WTC11 (cell line): ENCODE data around the gene GSK3B. TPM values are rescaled to one million over a fixed set of nuclear protein-coding genes. Genes with fewer than 3 reads are reported as not detected.

Source experiments
- ATAC-seq: fragments of 200-7000 bp; cut with Tn5 transposase; 2 replicates; pipeline ENCODE4 v1.10.0; 2021; ENCODE audit warnings: mild to moderate bottlenecking, moderate library complexity
- CTCF ChIA-PET: fragments of 300-600 bp; sonication (Branson Sonifier 250); formaldehyde crosslinking; loops from one replicate; lab custom pipeline; 2021; ENCODE audit warnings: antibody characterized with exemption; lab: Charles Lee
- POLR2A ChIA-PET: fragments of 350-600 bp; sonication (Branson Sonifier 250); formaldehyde crosslinking; loops from one replicate; lab custom pipeline; 2021; ENCODE audit warnings: antibody characterized with exemption; lab: Charles Lee
- DNase-seq: peaks from one replicate; pipeline ENCODE4 v3.0.0; 2021; ENCODE audit warnings: low spot score
- H3K27ac Mint-ChIP-seq: 2 replicates; pipeline ENCODE4 v1.8.0; 2021; ENCODE audit warnings: mixed read lengths
- H3K27me3 Mint-ChIP-seq: 2 replicates; pipeline ENCODE4 v1.8.0; 2021; ENCODE audit warnings: low read depth, mild to moderate bottlenecking, moderate library complexity, mixed read lengths
- H3K36me3 Mint-ChIP-seq: 2 replicates; pipeline ENCODE4 v1.8.0; 2021; ENCODE audit warnings: mixed read lengths
- H3K4me1 Mint-ChIP-seq: 2 replicates; pipeline ENCODE4 v1.8.0; 2022; ENCODE audit warnings: mixed read lengths
- H3K4me3 Mint-ChIP-seq: 2 replicates; pipeline ENCODE4 v1.8.0; 2021; ENCODE audit warnings: mild to moderate bottlenecking, moderate library complexity, mixed read lengths
- H3K9me3 Mint-ChIP-seq: 2 replicates; pipeline ENCODE4 v1.8.0; 2021; ENCODE audit warnings: mixed read lengths
- ATF1 ChIP-seq: sonication (generic); formaldehyde crosslinking; IDR thresholded peaks from 2 replicates; pipeline ENCODE4 v1.8.1; 2023; ENCODE audit warnings: mild to moderate bottlenecking, moderate library complexity, missing genetic modification reagents
- CREM ChIP-seq: sonication (generic); formaldehyde crosslinking; IDR thresholded peaks from 2 replicates; pipeline ENCODE4 v1.8.1; 2022; ENCODE audit warnings: mild to moderate bottlenecking, missing genetic modification reagents, moderate library complexity
- EMX1 ChIP-seq: fragments of 250-450 bp; sonication (Bioruptor Pico); IDR thresholded peaks from 2 replicates; pipeline ENCODE4 v1.8.0; 2021; ENCODE audit warnings: mild to moderate bottlenecking
- ESRRA ChIP-seq: sonication (generic); formaldehyde crosslinking; IDR thresholded peaks from 2 replicates; pipeline ENCODE4 v1.8.1; 2022; ENCODE audit warnings: mild to moderate bottlenecking, missing genetic modification reagents, borderline replicate concordance
- GRHL2 ChIP-seq: fragments of 250-450 bp; sonication (Bioruptor Pico); IDR thresholded peaks from 2 replicates; pipeline ENCODE4 v1.8.0; 2022; ENCODE audit warnings: mild to moderate bottlenecking, moderate library complexity; ENCODE audit not compliant: insufficient replicate concordance, severe bottlenecking
- HMGA2 ChIP-seq: fragments of 250-450 bp; sonication (Bioruptor Pico); IDR thresholded peaks from 2 replicates; pipeline ENCODE4 v1.4.0; 2021; ENCODE audit warnings: mild to moderate bottlenecking, moderate library complexity
- JAZF1 ChIP-seq: fragments of 250-450 bp; sonication (Bioruptor Pico); IDR thresholded peaks from 2 replicates; pipeline ENCODE4 v1.9.0; 2021; ENCODE audit warnings: moderate library complexity, mild to moderate bottlenecking, inconsistent platforms
- NR3C1 ChIP-seq: sonication (generic); formaldehyde crosslinking; conservative IDR thresholded peaks from 2 replicates; pipeline ENCODE4 v1.8.1; 2023; ENCODE audit warnings: low read depth, mild to moderate bottlenecking, missing genetic modification reagents
- OVOL2 ChIP-seq: fragments of 250-450 bp; sonication (Bioruptor Pico); IDR thresholded peaks from 2 replicates; pipeline ENCODE4 v1.9.0; 2021; ENCODE audit warnings: mild to moderate bottlenecking, borderline replicate concordance
- RELA ChIP-seq: sonication (generic); formaldehyde crosslinking; IDR thresholded peaks from 2 replicates; pipeline ENCODE4 v1.8.1; 2022; ENCODE audit warnings: missing genetic modification reagents, mild to moderate bottlenecking, borderline replicate concordance
- SMAD3 ChIP-seq: sonication (generic); formaldehyde crosslinking; IDR thresholded peaks from 2 replicates; pipeline ENCODE4 v1.8.0; 2022; ENCODE audit warnings: missing genetic modification reagents, mild to moderate bottlenecking, borderline replicate concordance
- SOX15 ChIP-seq: fragments of 250-450 bp; sonication (Bioruptor Pico); IDR thresholded peaks from 2 replicates; pipeline ENCODE4 v1.9.0; 2021; ENCODE audit warnings: mild to moderate bottlenecking
- TCF7 ChIP-seq: sonication (generic); formaldehyde crosslinking; IDR thresholded peaks from 2 replicates; pipeline ENCODE4 v1.8.0; 2022; ENCODE audit warnings: mild to moderate bottlenecking, low read depth, missing genetic modification reagents, moderate library complexity
- TEAD1 ChIP-seq: sonication (generic); formaldehyde crosslinking; IDR thresholded peaks from 2 replicates; pipeline ENCODE4 v1.8.0; 2022; ENCODE audit warnings: mild to moderate bottlenecking, missing genetic modification reagents
- ZNF138 ChIP-seq: sonication (generic); formaldehyde crosslinking; conservative IDR thresholded peaks from 2 replicates; pipeline ENCODE4 v1.8.1; 2022; ENCODE audit warnings: mild to moderate bottlenecking, moderate library complexity, missing genetic modification reagents
- ZNF396 ChIP-seq: fragments of 250-450 bp; sonication (Bioruptor Pico); IDR thresholded peaks from 2 replicates; pipeline ENCODE4 v1.8.0; 2021; ENCODE audit warnings: mild to moderate bottlenecking, moderate library complexity, borderline replicate concordance
- ZNF423 ChIP-seq: fragments of 250-450 bp; sonication (Bioruptor Pico); IDR thresholded peaks from 2 replicates; pipeline ENCODE4 v2.1.2; 2022; ENCODE audit warnings: mild to moderate bottlenecking, moderate library complexity
- ZNF671 ChIP-seq: fragments of 250-450 bp; sonication (Bioruptor Pico); IDR thresholded peaks from 2 replicates; pipeline ENCODE4 v1.8.0; 2021; ENCODE audit warnings: mild to moderate bottlenecking
- total RNA-seq: library from RNA; stranded (reverse); gene quantifications from 3 replicates; pipeline ENCODE4 v1.2.3, GENCODE V29; 2021
- TF ChIP-seq, protein P1 (sequence below): sonication (generic); formaldehyde crosslinking; IDR thresholded peaks from 2 replicates; pipeline ENCODE4 v1.8.1; 2023; ENCODE audit warnings: mild to moderate bottlenecking, moderate library complexity, missing genetic modification reagents
- TF ChIP-seq, protein P2 (sequence below): fragments of 250-450 bp; sonication (Bioruptor Pico); IDR thresholded peaks from 2 replicates; pipeline ENCODE4 v2.1.2; 2022; ENCODE audit warnings: mild to moderate bottlenecking, moderate library complexity
- TF ChIP-seq, protein P3 (sequence below): sonication (generic); formaldehyde crosslinking; IDR thresholded peaks from 2 replicates; pipeline ENCODE4 v1.8.1; 2023; ENCODE audit warnings: mild to moderate bottlenecking, missing genetic modification reagents

Gene GSK3B
- total RNA-seq, 1 experiment from 2014 or later, result 48.9 TPM

DNA sequence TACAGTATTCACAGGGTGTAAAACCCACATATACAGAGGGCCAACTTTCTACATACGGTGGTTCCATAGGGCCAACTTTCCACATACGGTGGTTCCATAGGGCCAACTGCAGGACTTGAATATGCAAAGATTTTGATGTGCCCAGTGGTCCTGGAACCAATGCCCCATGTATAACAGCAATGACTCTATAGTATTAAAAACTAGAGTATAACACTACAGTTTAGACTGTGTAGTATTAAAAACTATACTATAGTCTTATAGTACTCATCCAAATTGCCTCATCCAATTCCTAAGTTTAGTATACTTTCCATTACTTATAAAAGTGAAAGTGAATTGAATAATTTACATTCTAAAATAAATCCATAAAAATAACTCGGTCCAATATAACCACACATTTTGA lies 75.9 kb downstream of the GSK3B start:
- H3K36me3 Mint-ChIP-seq, result no peaks in the 10 kb centered on the region
- H3K9me3 Mint-ChIP-seq, result no peaks in the 10 kb centered on the region
- CTCF ChIA-PET, result no interaction called here
- no peak overlapping the region for H3K27ac Mint-ChIP-seq
- H3K4me1 Mint-ChIP-seq, result peaks cover 40% of the 10 kb centered on the region
- no peaks in the 10 kb centered on the region for H3K27me3 Mint-ChIP-seq
- H3K4me3 Mint-ChIP-seq, result no peak overlapping the region
- POLR2A ChIA-PET, result no interaction called here
- TF ChIP-seq ZNF396 (CRISPR knock-in tag) (no peak), OVOL2 (CRISPR knock-in tag) (no peak), EMX1 (CRISPR knock-in tag) (no peak), CREM (CRISPR knock-in tag) (no peak), ATF1 (CRISPR knock-in tag) (no peak)
- TF ChIP-seq, protein P1, sequence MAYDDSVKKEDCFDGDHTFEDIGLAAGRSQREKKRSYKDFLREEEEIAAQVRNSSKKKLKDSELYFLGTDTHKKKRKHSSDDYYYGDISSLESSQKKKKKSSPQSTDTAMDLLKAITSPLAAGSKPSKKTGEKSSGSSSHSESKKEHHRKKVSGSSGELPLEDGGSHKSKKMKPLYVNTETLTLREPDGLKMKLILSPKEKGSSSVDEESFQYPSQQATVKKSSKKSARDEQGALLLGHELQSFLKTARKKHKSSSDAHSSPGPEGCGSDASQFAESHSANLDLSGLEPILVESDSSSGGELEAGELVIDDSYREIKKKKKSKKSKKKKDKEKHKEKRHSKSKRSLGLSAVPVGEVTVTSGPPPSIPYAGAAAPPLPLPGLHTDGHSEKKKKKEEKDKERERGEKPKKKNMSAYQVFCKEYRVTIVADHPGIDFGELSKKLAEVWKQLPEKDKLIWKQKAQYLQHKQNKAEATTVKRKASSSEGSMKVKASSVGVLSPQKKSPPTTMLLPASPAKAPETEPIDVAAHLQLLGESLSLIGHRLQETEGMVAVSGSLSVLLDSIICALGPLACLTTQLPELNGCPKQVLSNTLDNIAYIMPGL, result no peak
- no peak for ATAC-seq
- DNase-seq, result no peak

DNA sequence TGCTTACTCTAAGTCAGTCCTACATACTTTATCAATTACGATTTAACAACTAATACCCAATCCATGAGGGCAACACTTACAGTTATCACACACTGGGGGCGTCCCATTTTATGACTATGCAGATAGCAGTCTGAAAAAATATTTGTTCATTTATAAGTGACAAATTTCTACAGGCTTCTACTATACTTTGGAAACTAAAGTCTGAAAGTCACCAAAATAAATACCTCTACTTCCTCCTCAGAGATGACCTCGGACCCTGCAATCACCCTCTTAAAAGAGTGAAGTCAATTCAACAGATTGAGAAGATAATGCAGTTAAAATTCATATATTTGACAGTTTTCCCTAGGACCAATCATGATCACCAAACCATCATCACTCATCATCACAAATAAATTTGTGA lies 76.6 kb downstream of the GSK3B start:
- CTCF ChIA-PET, result no interaction called here
- POLR2A ChIA-PET, result no interaction called here
- H3K9me3 Mint-ChIP-seq, result no peaks in the 10 kb centered on the region
- DNase-seq, result no peak
- H3K4me3 Mint-ChIP-seq, result no peak overlapping the region
- no peaks in the 10 kb centered on the region for H3K36me3 Mint-ChIP-seq
- H3K27ac Mint-ChIP-seq, result peak overlapping the region; percentile 62; the same call in 1 of the 2 replicates
- no peak for ATAC-seq
- peaks cover 34% of the 10 kb centered on the region for H3K4me1 Mint-ChIP-seq
- H3K27me3 Mint-ChIP-seq, result no peaks in the 10 kb centered on the region
- no peak for TF ChIP-seq GRHL2 (CRISPR knock-in tag)
- no peak for TF ChIP-seq OVOL2 (CRISPR knock-in tag)
- TF ChIP-seq TCF7 (CRISPR knock-in tag), result no peak
- TF ChIP-seq ESRRA (CRISPR knock-in tag), result no peak
- no peak for TF ChIP-seq SMAD3
- no peak for TF ChIP-seq RELA (CRISPR knock-in tag)
- no peak for TF ChIP-seq JAZF1 (CRISPR knock-in tag)
- TF ChIP-seq, protein P2, sequence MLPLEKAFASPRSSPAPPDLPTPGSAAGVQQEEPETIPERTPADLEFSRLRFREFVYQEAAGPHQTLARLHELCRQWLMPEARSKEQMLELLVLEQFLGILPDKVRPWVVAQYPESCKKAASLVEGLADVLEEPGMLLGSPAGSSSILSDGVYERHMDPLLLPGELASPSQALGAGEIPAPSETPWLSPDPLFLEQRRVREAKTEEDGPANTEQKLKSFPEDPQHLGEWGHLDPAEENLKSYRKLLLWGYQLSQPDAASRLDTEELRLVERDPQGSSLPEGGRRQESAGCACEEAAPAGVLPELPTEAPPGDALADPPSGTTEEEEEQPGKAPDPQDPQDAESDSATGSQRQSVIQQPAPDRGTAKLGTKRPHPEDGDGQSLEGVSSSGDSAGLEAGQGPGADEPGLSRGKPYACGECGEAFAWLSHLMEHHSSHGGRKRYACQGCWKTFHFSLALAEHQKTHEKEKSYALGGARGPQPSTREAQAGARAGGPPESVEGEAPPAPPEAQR (CRISPR knock-in tag), result no peak
- TF ChIP-seq ZNF138 (CRISPR knock-in tag), result no peak
- TF ChIP-seq HMGA2, result no peak
- no peak for TF ChIP-seq NR3C1 (CRISPR knock-in tag)
- no peak for TF ChIP-seq ZNF671 (CRISPR knock-in tag)
- TF ChIP-seq SOX15 (CRISPR knock-in tag), result no peak
- TF ChIP-seq ZNF423 (CRISPR knock-in tag), result no peak
- TF ChIP-seq, protein P3, sequence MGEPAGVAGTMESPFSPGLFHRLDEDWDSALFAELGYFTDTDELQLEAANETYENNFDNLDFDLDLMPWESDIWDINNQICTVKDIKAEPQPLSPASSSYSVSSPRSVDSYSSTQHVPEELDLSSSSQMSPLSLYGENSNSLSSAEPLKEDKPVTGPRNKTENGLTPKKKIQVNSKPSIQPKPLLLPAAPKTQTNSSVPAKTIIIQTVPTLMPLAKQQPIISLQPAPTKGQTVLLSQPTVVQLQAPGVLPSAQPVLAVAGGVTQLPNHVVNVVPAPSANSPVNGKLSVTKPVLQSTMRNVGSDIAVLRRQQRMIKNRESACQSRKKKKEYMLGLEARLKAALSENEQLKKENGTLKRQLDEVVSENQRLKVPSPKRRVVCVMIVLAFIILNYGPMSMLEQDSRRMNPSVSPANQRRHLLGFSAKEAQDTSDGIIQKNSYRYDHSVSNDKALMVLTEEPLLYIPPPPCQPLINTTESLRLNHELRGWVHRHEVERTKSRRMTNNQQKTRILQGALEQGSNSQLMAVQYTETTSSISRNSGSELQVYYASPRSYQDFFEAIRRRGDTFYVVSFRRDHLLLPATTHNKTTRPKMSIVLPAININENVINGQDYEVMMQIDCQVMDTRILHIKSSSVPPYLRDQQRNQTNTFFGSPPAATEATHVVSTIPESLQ, result no peak
- TF ChIP-seq TEAD1 (CRISPR knock-in tag), result no peak
- TF ChIP-seq, all 79 proteins: peak for 0
